HS-5 (cell line): Measurements from ENCODE around the gene NRF1.
"Not testable (repeated sequence)": the region's sequence is repeated elsewhere in the genome, so short reads cannot be mapped to it uniquely, and the experiment has no call there.

Experiments
- DNase-seq: peaks from one replicate; pipeline ENCODE4 v3.0.0-alpha.2; 2012; ENCODE audit warnings: low read depth

Gene NRF1

GRCh38 chr7:129611246-129612111, at the start of gene NRF1:
NRF1 (plus strand) TSS chr7:129611720; CDS start chr7:129657352, 45,632 bp downstream.
- DNase-seq, result no peak

DNA sequence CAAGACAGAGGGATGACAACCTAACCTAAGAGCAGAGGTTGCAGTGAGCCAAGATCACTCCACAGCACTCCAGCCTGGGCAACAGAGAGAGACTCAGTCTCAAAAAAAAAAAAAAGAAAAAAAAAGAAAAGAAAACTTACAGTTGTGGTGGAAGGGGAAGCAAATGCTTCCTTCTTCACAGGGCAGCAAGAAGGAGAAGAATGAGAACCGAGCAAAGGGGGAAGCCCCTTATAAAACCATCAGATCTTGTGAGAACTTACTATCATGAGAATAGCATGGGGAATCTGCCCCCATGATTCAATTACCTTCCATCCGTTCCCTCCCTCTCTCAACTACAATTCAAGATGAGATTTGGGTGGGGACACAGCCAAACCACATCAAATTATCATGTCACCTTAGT, 45.2 kb upstream of the NRF1 start:
- not testable (repeated sequence) for DNase-seq

GRCh38 chr7:129567377-129567776, 44.1 kb upstream of the NRF1 start:
- DNase-seq, result no peak

- no peak for DNase-seq
Measured at GRCh38 chr7:129568240-129568639, 43.3 kb upstream of the NRF1 start.

GRCh38 chr7:129569326-129569725, 42.2 kb upstream of the NRF1 start:
- no peak for DNase-seq

GRCh38 chr7:129569811-129570215, 41.7 kb upstream of the NRF1 start:
- peak; percentile 83 for DNase-seq

DNA sequence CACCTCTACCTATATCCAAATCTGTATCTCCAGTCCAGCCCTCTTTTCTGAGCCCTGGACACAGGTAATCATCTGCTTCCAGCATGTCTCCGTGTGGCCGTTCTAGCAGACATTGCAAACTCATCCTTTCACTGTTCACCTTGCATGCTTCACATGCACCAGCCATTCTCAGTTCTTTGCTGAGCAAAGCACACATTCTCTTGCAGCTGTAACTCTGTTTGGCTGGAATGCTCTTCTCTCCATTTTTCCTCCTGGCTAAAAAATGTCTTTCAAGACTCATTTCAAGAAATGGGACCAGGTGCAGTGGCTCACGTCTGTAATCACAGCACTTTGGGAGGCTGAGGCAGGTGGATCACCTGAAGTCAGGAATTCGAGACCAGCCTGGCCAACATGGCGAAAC, 40.3 kb upstream of the NRF1 start:
- no peak for DNase-seq

GRCh38 chr7:129572205-129572604, 39.3 kb upstream of the NRF1 start:
- no peak for DNase-seq

GRCh38 chr7:129574487-129574886, 37.0 kb upstream of the NRF1 start:
- DNase-seq, result peak; percentile 69

DNA sequence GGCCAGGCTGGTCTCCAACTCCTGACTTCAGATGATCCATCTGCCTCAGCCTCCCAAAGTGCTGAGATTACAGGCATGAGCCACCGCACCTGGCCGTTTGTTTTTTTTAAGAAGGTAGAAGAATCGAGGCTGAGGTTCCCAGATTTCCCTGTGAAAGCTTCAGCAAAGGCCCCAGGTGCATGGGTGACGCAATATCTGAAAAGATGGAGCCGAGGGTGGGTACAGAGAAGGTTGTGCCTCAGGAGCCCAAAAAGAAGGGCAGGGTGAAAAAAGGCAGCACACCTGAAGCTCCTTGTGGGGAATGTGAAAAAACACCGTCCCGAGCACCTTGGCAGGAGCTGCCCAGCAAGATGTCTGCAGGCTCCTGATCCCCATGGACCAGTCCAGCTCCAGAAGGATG, 35.8 kb upstream of the NRF1 start:
- no peak for DNase-seq

- no peak for DNase-seq
Measured at GRCh38 chr7:129576138-129576537, 35.4 kb upstream of the NRF1 start.

GRCh38 chr7:129578829-129579228, 32.7 kb upstream of the NRF1 start:
- DNase-seq, result no peak

- not testable (repeated sequence) for DNase-seq
Measured at GRCh38 chr7:129586179-129586578, 25.3 kb upstream of the NRF1 start.

- no peak for DNase-seq
Measured at GRCh38 chr7:129588268-129588667, 23.3 kb upstream of the NRF1 start.

- no peak for DNase-seq
Measured at GRCh38 chr7:129591868-129592267, 19.7 kb upstream of the NRF1 start.

- peak; percentile 45 for DNase-seq
Measured at GRCh38 chr7:129596386-129596785, 15.1 kb upstream of the NRF1 start.

- DNase-seq, result no peak
Measured at GRCh38 chr7:129597672-129598071, 13.8 kb upstream of the NRF1 start.

- DNase-seq, result no peak
Measured at GRCh38 chr7:129599174-129599573, 12.3 kb upstream of the NRF1 start.

DNA sequence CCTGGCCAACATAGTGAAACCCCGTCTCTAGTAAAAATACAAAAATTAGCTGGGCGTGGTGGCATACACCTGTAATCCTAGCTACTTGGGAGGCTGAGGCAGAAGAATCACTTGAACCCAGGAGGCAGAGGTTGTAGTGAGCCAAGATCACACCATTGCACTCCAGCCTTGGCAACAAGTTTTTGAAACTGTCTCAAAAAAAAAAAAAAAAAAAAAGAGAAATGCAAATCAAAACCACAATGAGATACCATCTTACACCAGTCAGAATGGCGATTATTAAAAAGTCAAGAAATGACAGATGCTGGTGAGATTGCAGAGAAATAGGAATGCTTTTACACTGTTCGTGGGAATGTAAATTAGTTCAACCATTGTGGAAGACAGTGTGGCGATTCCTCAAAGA, 7.9 kb upstream of the NRF1 start:
- not testable (repeated sequence) for DNase-seq

DNA sequence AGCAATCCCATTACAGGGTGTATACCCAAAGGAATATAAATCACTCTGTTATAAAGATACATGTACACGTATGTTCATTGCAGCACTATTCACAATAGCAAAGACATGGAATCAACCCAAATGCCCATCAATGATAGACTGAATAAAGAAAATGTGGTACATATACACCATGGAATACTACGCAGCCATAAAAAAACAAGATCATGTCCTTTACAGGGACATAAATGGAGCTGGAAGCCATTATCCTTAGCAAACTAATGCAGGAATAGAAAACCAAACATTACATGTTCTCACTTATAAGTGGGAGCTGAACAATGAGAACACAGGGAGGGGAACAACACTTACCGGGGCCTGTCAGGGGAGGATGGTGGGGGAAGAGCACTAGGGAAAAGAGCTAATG, 7.5 kb upstream of the NRF1 start:
- DNase-seq, result not testable (repeated sequence)

DNA sequence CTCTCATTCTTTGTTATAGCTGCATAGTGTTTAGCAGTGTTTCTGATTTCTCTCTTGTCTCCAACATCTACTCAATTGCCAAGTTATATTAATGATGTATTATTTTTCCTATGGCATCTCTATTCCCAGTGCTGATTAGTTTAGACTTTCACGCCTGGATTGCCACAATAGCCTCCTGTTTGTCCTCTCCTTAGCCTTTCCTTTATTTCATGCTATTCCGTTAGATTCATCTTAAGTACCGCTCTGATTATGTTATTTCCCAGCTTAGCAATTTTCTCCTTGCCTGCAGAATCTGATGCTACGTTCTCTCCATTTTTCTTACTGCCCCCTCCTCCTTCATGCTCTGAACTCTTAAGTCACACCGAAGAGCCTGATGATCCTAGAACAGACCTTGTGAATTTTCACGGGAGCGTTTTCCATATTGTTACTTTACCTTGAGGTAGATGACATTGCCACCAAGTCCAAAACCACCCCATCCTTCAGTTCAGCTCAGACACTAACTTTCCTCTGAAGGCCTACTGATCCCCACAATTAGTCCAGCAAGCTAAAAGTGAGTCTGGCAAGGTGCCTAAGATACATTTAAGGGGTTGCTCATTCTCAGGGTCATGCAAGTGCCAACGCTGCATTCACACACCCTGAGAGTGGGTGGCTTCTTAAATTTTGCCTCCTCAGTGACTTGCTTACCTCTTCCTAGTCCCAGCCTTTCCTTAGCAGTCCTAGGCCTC, 6.6 kb upstream of the NRF1 start:
- no peak for DNase-seq

GRCh38 chr7:129605960-129606614, 5.4 kb upstream of the NRF1 start:
- no peak for DNase-seq

GRCh38 chr7:129606803-129607202, 4.7 kb upstream of the NRF1 start:
- no peak for DNase-seq
